ENCODE results near the gene SMOC2.
"Not testable (repeated sequence)": the region's sequence is repeated elsewhere in the genome, so short reads cannot be mapped to it uniquely, and the experiment has no call there.

SMOC2 gene

DNA sequence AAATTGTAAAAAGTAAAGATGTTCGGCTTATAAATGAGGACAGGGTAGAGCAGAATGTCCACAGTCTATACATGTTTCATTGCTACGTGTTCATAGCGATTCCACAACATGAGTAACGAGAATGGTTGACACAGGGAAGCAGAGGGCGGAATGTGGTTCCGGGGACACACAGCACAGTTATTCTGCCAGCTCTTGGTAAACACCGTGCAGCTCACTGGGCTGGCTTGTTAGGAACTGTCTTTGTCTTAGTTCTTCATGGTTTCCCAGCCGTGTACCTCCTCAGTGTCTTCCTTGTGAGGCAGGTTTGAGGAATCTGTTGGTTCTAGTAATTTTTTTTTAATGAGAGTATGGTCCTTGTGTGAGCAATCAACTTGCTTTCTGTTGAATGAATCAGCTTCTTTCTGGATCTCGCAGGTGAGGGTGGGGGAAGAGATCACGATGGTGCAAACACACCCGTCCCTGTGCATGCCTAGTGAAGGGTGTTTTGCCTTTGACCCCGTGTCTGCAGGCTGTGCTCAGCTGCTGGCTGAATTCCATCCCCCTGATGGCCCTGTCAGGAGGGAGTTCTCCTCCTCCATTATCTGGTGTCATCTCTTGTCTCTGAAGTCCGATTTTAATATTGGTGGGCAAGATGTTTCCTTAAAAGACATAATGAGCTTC is 168.2 kb downstream of the SMOC2 start:
- FAIRE-seq = no peak

DNA sequence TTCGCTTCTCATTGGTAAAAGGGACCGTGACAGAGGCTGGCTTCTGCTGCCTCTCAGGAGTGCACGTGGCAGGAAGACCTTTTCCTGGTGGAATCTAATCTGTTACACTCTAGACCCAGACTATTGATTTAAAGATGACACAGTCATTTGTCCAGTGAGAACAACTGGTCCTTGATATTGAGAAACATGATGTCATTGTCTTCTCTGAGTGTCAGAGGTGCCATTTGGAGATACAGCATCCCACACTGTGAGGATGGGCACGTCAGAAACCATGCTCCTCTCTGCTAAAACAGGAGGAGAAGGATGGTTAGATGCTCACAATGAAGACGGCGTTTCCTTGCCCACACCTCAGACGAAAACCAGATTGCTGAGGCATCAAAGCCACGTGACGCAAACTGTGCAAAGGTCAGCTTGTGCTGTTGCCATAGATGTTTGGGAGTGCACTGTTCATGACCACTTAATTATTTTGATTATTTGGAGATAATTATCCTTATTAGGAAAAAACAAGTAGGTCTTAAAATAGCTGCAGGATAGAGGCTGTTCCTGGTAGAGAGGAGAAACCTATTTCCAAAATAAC is 169.0 kb downstream of the SMOC2 start:
- FAIRE-seq = no peak

DNA sequence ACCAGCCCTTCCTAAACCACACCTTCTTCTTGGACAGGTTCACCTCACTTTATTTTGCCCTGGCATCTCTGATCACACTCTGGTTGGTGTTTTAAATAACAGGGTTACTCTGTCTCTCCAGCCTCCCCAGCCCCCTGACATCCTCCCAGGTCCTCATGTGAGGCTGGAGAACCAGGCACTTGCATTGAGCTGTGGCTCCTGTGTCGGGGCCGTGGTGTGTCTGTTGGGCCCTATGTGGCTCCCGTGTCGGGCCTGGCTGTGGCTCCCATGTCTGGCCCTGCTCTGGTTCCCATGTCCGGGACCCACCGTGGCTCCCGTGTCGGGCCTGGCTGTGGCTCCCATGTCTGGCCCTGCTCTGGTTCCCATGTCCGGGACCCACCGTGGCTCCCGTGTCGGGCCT is 170.0 kb downstream of the SMOC2 start:
- not testable (repeated sequence) for FAIRE-seq

DNA sequence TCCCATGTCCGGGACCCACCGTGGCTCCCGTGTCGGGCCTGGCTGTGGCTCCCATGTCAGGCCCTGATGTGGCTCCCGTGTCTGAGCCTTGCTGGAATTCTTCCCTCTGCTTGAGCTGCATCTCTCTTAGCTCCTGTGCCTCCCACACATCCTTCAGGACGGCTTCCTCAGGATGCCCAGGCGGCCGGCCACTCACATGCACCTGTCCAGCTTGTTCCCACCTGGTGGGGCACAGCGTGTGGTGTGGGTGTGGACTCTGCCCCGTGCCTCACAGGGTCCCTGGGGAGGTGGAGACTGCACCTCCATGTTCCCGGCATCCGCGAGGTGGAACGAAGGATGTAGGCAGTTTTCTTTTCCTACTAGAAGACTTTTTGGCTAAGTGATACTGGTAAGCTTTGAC is 170.7 kb downstream of the SMOC2 start:
- FAIRE-seq = no peak

DNA sequence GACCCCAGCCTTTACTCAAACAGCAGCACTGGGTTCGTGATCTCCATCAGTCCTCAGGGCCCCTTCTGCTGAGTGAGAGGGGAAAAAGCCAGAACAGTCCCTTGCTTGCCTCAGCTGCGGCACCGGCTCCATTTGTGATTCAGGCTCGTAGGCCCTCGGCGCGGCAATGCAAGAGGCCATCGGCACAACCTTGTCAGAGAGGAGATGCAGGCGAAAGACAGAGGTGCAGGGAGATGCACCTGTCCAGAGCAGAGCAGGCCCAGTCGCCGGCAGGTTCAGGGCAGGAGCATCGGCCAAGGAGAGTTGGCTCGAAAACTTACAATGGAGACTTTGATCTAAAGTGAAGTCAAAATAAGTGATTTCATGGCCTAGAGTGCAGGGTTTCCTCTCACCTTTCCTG is 171.6 kb downstream of the SMOC2 start:
- FAIRE-seq = no peak

DNA sequence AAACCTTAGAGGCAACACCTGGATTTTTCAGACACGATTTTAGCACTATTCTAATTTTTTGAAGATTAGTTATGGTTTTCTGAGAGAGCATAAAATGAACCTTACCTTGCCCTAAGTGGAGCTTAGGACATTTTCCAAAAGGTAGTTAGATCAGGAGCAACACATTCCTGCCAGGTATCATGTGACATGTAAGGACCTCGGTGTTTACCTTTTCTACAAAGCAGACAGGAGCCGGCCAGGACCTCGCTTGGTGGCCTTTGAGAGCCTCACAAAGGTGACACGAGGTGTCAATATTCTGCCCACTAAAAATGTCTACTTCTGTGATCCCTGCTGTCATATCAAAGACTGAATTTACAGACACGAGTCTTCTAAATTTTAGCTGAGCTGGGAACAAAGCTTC is 174.9 kb downstream of the SMOC2 start:
- no peak for FAIRE-seq

DNA sequence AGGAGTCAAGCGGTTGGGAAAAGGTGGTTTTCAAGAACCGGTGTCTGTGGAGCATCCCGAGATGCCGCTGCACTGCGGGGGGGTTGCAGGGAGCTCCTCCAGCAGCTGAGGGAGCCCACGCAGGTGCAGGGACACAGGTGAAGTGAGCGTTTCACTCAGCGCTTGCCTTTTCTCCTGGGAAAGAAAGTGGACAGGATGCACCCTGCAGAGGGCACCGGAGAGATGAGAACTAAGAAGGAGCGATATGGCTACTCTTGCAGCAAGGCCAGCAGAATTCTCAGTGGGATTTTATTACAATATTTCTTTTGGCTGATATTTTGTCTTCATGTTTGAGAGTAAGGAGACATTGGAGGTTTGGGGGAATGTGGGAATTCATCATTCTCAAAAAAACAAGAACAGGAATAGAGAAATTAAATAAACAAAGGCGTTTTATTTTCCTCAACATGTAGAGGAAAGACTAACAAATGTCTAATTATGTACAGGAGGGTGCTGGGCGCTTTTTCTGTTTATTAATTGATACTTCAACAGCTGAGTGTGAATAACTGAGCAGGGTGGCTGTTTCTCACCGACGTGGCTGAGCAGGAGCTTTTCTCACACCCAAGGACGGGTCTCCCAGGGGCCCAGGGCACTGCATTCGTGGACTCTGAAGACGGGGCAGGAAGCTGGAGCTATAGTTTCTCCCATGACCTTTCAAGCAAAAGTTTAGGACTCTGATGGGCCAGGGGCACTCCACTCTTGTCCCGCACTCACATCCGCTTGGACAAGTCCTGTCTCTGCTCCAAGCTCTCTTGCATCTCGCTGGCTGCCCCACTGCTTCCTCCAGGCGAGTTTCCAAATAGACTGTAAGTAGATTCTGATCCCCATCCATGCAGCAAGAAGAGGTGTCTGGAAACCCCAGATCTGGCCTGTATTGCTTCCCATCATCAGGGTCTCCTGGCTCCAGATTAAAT is 176.1 kb downstream of the SMOC2 start:
- no peak for FAIRE-seq

DNA sequence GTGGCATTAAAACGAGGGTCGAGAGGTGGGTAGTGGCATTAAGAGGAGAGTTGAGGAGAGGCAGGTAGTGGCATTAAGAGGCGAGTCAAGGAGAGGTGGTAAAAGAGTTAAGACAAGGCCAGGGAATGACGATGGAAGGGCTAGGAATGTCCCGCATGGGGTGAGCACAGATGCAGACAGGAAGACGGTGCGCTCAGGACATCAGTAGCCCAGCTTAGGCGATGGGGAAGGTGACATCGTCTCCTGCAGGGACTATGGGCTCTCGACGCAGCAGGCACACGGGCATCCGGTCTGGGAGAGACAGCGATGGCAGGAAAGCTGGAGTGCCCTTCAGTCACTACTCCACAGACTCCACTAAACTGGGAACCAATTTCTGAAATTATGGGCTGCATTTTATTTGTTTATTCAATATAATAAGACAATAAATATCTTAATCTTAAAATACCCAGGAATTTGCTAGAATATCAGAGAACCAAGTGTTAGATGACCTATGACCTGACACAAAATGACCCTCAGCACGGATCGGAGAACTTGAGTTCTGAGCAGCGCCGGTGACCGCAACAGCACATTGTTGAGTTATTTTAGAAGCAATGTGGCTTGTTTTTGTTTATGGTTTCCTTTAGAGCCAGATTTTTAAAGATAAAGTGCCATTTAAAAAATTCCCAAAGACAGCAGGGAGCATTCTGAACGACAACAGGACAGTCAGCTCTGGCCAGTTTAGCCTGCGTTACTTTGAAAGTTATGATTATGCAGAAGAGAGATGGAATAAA is 177.7 kb downstream of the SMOC2 start:
- FAIRE-seq = no peak

DNA sequence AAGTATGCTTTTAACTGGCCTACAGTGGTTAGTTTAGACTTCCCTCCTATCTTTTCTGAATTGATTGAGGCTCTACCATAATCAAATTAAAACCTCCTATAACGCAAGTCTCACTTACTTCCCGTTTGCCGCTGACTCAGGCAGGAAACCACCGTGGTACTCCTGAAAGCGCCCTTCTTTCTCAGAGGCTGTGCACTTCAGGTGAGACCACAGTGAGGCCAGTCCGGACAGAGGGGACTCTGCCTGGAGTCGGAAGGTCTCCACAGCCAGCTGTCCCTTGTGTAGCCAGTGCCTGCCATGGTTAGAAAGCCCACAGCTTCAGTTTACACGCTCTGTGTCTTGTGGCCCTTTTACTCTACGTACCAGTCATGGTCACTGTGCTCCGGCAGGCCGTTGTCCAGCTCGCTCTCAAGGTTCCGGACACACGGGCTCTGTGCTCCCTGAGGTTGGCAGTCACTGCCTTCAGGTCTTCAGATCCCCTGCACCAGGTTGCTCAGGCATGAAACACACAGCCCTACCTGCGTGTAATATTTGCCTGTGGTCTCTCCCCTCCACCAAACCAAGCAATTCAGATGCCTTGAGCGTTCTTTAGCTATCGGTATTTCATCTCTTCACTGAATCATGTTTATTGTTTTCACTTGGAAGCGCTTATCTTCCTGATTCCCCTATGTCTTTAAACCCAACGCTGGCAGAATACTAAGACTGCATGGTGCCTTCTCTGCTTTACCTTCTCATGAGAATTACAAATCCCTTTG is 178.8 kb downstream of the SMOC2 start:
- no peak for FAIRE-seq

DNA sequence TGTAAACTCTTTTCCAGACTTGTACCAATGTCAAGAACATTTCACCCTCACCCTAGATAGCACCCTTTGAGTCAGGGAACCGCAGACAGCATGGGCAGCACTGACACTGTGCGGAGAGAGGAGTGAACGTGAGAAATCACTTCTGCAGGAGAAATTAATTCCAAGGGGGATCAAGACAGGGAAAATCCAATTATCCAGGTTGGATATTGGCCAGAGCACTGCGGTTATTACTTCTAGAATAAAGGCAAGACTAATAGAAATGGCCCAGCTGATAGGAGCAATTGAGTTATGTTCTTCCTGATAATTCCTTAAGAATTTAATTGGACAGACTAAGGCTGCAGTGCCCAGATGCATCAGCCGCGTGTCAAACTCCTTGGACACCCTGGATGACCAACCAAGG is 179.6 kb downstream of the SMOC2 start:
- FAIRE-seq = no peak

DNA sequence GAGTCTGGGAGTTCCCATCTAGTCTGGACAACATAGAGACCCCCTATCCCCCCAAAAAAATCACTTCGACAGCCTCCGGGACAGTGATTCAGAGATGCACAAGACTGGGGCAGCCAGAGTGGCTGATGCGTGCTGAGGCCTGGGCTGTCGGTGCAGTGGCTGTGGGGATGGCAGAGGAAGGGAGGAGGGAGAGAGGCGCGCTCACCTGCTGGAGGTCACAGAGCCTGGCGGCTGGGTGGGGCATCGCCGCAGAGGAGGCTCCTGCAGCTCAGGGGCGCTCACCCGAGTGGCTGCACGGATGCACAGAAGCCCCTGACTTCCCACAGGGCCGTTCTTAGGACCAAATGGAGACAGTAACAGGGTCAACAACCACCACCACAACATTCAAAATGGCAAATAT is 182.8 kb downstream of the SMOC2 start:
- no peak for FAIRE-seq

DNA sequence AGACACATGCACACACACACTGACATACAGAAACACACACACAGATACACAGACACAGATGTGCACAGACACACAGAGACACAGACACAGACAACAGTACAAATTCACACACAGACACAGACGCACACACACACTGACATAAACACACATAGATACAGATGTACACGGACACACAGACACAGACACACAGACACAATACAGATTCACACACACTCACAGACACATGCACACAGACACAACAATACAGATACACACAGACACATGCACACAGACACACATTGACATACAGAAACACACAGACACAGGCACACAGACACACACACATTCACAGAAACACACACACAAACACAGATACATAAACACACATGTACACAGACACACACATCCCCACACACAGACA is 183.6 kb downstream of the SMOC2 start:
- FAIRE-seq = no peak

DNA sequence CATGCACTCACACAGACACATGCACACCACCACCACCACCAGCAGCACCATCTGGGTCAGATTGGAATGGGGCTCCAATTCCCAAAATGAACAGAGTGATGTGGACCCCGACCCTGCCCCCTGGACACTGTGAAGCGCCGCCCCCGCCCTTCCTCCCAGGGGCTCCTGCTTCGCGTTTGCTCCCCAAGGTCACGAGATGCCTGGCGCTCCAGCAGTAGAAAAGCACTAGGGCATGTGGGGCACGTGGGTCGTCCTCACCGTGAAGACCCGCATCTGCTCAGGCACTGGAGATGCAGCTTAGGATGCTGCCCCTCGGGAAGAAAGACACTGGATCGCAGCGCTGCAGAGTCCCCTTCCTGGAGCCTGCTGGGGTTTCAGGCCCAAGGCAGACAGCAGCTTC is 184.0 kb downstream of the SMOC2 start:
- FAIRE-seq = no peak

DNA sequence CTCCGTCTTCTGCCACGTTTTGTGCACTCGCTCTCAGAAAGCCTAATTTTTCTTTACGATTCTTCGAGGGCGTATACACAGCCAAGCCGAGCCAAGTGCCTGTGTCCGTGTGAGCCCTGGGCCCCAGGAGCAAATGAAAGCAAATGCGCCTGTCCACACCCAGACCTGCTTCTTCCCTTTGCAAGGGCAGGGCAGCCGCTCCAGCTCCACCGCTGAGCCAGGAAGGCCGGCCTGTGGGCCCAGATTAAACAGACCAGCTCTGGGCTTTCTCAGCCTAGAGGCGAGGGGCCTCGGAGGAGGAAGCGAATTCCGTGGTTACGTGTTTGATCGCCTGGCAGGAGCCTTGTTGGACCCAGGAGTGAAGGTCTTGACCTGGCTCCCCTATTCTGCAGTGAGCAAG is 184.6 kb downstream of the SMOC2 start:
- no peak for FAIRE-seq

DNA sequence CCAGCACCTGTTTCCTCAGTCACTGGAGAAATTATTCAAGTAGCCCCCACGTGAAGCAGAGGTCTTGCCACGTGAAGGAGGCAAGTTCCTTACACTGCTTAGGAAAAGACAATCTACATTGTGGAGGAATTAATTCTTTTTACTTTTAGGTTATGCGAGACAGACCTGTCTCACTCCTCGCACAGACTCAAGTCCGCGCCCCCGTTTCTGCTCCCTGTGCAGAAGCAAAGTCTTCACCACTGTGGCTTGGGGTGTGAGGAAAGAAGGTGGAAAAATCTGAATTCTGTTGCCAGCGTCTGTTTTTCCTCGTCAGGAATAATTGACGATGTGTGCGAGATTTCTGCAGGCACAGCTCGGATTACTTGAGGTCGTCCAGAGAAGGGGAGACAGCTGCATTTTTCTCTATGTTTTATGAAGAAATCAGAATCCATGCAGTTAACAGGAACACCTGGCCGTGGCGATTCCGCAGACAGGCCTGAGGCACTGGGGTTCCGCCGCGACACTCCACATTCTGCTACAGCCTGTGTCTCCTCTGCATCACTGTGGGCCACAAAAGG is 185.1 kb downstream of the SMOC2 start:
- FAIRE-seq = no peak

DNA sequence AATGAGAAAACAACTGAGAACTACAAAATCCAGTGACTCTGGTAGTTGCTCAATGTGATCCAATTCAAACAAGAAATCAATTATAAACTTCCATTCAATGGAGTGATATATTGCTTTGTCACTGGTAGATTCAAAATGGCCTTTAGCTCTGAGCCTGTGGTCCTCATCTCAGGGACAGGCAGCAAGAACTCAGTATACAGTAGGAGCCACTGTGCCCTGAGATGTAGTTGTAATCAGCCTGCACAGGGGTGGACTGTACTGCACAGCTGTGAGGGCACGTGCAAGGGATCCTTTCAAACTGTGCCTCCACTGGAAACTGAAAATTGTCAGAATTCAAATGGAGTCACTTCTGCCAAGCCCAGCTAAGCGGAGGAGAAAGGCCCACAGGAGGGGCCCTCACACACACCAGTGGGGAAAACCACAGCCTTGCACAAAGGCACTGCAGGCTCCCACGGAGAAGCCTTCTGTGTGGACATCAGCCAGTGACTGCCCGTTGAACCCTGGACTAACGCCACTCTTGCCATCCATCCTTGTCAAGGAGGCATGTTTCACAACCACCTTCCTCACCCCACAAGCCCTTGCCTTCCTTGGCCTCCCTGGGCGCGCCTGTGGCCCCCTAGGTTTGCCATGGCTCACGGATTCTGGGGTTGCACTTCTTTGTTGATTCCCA is 186.7 kb downstream of the SMOC2 start:
- FAIRE-seq = no peak

DNA sequence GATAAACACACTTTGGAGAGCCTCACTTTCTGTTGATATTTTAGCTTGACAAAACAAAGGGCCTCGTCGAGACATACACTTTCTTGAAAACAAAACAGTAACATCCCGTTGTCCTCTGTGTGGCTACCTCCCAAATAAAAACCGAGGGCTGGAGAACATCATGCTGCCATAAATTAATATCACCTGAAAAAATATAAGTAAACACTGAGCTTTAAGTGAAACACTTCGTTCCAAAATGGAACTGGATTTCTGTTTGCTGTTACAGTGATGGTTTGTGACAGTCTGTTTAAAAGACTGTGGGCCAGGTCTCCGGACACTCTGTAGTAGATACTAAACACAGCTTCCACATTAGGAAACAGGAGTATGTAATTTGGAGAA is 187.2 kb downstream of the SMOC2 start:
- FAIRE-seq = no peak

DNA sequence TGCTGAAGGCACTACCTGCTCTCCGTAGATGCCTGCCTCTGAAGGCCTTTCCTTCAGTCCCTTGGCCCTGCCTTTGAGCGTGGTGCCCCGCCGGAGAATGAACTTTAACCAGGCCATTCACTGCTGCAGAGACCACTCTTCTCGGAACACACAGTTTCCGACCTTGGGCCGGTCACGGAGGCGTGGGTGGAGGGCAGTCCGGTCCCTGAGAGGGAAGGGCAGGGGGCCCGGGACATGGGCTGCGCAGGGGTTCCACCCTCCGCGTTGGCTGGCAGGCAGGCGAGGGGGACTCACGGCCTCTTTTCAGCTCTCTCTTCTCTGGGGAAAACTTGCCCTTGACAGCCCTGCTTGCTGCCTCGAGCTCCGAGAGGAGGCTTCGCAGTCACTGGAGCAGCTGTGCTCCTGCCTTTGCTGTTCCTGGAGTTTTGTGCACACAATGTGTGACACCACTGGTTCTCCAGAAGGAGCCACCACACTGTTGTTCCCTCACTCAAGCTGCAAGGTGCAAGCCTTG is 187.8 kb downstream of the SMOC2 start:
- FAIRE-seq = no peak

DNA sequence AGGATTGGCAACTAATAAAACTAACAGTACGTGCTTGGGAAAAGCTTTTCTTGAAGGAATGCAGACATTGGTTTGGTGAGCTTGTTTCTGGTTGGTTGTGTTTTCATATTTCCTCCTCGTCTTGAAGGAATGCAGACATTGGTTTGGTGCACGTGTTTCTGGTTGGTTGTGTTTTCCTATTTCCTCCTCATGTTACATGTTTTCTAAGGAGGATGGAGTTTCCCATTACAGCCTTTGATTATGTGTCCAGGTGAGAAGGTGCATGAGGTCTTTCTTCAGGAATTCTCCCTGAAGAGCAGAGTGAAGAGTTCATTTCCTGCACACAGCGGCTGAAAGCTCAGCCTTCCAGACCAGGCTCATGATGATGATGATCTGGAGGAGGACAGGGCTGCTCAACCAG is 190.6 kb downstream of the SMOC2 start:
- no peak for FAIRE-seq

DNA sequence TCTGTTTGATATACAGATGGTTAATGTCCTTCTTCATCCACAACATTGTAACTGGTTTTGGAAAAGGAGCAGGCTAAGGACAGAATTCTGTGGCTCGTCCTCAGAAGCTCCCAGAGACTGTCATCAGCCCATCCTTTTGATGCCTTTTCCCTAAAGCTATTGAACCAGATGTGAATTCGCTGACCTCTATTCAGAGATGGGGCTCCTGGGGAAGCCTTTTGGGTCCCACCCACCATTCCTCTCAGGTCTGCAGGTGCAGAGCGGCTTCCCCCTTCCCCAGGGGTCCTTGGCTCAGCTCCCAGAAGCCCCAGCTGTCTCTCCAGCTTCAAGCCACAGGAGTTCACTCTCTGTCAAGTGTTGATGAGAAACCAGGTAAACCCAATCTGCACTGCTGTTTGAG is 191.7 kb downstream of the SMOC2 start:
- no peak for FAIRE-seq

DNA sequence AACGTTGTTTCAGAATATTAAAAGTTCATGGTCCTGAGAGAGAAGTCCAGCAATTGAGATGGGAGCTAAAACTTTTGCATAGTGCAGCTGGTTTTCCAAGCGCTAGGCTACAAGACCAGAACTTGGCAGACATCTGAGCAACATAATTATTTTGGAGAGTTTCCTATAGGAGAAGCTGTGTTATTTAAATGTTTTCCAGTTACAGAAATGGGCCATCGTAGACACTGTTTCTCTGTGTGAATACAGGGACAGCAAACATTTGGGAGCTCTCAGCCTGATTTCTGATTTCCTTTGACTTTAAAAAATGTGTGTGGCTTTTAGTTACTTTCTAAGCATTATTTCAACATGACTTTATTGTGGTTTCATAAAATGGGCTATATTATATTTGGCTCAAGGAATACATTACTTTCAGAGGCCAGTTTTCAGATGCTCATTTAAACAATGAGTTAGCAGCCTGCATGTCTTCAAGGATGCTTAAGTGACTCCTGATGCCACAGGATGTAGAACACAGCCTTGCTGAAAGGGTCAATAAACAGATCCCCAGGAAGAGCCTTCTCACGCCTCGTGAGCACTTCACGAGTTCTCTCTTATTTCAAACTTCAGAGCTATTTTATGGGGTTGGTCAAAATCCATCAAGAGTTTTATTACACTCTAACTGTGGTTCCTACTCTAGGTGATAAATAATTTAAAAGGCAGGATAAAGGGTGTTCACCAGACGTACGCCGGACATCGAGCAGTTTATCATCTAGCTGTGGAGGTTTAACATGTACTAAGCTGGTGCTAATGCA is 193.8 kb downstream of the SMOC2 start:
- FAIRE-seq = no peak
